Small intestine (tissue), 16 donors: ENCODE data around the gene FUT3. TPM values are rescaled to one million over a fixed set of nuclear protein-coding genes. Genes with fewer than 3 reads are reported as not detected.

Experiments
- DNase-seq, 2 donors: peaks; one replicate each; pipeline versions ENCODE4 v3.0.0 to v3.0.0-alpha.2; 2013
- FAIRE-seq: peaks from 2 replicates; lab custom pipeline; 2012; peaks lifted over from hg19 to GRCh38; lab: Jason Lieb, UNC
- H3K27ac ChIP-seq, 3 donors: one replicate each; pipeline ENCODE4 v1.5.1; 2013; ENCODE audit warnings: low read length in 2 of 3, mild to moderate bottlenecking in 2 of 3, control low read depth in 1 of 3, inconsistent platforms in 1 of 3, low read depth in 1 of 3, moderate library complexity in 1 of 3
- H3K27me3 ChIP-seq, 3 donors: one replicate each; pipeline ENCODE4 v1.6.1; 2013; ENCODE audit warnings: low read length in 3 of 3, inconsistent platforms in 1 of 3; ENCODE audit not compliant: control insufficient read depth in 3 of 3, insufficient read depth in 3 of 3
- H3K36me3 ChIP-seq, 3 donors: one replicate each; pipeline ENCODE4 v1.6.1; 2013; ENCODE audit warnings: low read length in 3 of 3, inconsistent platforms in 1 of 3, low read depth in 1 of 3, mild to moderate bottlenecking in 1 of 3, moderate library complexity in 1 of 3; ENCODE audit not compliant: control insufficient read depth in 3 of 3, insufficient read depth in 2 of 3
- H3K4me1 ChIP-seq, 3 donors: one replicate each; pipeline ENCODE4 v1.6.1; 2013; ENCODE audit warnings: low read length in 2 of 3, inconsistent platforms in 1 of 3, low read depth in 1 of 3, mild to moderate bottlenecking in 1 of 3, moderate library complexity in 1 of 3; ENCODE audit not compliant: control insufficient read depth in 3 of 3, insufficient read depth in 2 of 3
- H3K4me3 ChIP-seq, 3 donors: one replicate each; pipeline ENCODE4 v1.5.1; 2013; ENCODE audit warnings: low read length in 3 of 3, control low read depth in 1 of 3, inconsistent platforms in 1 of 3, low read depth in 1 of 3, mild to moderate bottlenecking in 1 of 3, moderate library complexity in 1 of 3
- H3K9me3 ChIP-seq, 2 donors: one replicate each; pipeline ENCODE4 v1.6.1; 2013; ENCODE audit warnings: low read depth in 1 of 2, low read length in 1 of 2; ENCODE audit not compliant: control insufficient read depth in 2 of 2, insufficient read depth in 1 of 2
- WGBS, 3 donors: extraction: QIAGEN DNeasy Blood & Tissue Kit; methylation state at CpG; one replicate each; pipeline ENCODE4 v1.1.7; 2013; 5-methylcytosine and 5-hydroxymethylcytosine counted together
- long read RNA-seq, 10 donors: transcript quantifications; one replicate each; lab custom pipeline, GENCODE V29; 2026
- polyA plus RNA-seq, 4 donors: library from polyadenylated mRNA; stranded (reverse) in 3 of 4; unstranded in 1 of 4; fragments of 200-250 nt in 3 of 4; fragments of 120-200 nt in 1 of 4; gene quantifications; one replicate each; pipeline versions ENCODE4 v1.2.1 to v1.2.3, GENCODE V29; 2013
- donor health status: healthy with polysubstance abuse.
- donor health status: control.
- donor health status: control.
- donor health status: Bipolar disorder and iron deficiency.
- donor health status: healthy.

The FUT3 gene
- 100 to 1,000 TPM in 1 of 4 donors, 10 to 100 TPM in 2, under 1 TPM in 1; 0.72 to 114 (median 48.6) TPM for polyA plus RNA-seq
- long read RNA-seq, donor 1, result 0 reads
- long read RNA-seq, donor 2, result 0 reads
- long read RNA-seq, donor 3, result 0 reads
- long read RNA-seq, donor 4, result 0 reads
- long read RNA-seq, donor 5, result 0 reads
- long read RNA-seq, donor 6, result 0 reads
- long read RNA-seq, donor 7, result 0 reads
- long read RNA-seq, donor 8, result 0 reads
- long read RNA-seq, donor 9, result 0 reads
- long read RNA-seq, donor 10, result 0 reads

DNA sequence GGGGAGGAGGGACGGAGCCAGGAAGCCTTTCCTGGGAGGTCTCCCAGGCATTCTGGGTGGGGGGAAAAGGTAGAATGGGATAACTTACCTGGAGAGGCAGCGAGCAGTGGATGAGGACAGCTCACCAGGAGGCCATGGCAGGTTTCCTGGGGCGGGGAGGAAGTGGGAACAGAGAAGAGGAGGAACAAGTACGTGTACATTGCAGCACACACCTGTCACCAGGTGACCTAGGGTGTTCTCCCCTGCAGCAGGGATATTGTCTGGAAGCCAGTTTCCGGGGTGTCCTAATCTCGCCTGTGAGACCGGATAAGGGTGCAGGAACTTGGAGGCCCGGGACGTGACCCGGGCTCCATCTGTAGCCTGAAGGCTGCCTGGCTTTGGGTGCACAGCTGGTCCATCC, at the start of gene FUT3:
TSS of gene FUT3 (minus strand) at position 148 of the 400 bp plus-strand sequence.
- H3K4me1 ChIP-seq, result no peaks in the 10 kb centered on the region
- peak in 1 of 2 donors; percentile 96 for DNase-seq
- H3K27ac ChIP-seq, result peak within 1 kb of the TSS in 2 of 3 donors; percentile 94 to 98

DNA sequence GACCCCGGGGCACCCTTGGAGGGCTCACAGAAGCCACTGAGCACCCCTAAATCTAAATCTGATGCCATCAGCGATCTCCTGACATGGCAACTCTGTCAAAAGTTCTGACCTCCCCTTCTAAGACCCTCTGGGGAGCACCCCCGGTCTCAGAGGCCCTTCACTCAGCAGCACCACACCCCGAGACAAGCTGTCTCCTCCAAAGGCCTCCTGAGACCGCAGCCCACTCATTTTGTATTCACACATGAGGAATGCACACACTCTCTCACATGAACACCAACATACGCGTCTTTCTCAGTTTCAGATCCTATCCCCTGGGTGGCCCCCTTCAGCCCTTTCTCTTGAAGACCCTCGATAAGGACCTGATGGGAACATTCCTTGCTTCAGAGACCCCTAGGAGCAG, 49.7 kb upstream of the FUT3 start:
- H3K9me3 ChIP-seq, result no peaks in the 10 kb centered on the region
- peaks cover 0 to 10% (median 3%) of the 10 kb centered on the region in 3 donors for H3K4me1 ChIP-seq
- WGBS, 3 donors, result 87 to 92% (median 88%) methylated on average over 8 of the region's 8 CpGs
- H3K4me3 ChIP-seq, result no peak overlapping the region
- DNase-seq (no peak), FAIRE-seq (no peak)
- no peaks in the 10 kb centered on the region for H3K27me3 ChIP-seq
- H3K27ac ChIP-seq, result no peak overlapping the region
- peaks cover 5 to 50% (median 7%) of the 10 kb centered on the region in 3 donors for H3K36me3 ChIP-seq

More for the DNA sequence above, at the start of gene FUT3:
- H3K36me3 ChIP-seq, result no peaks in the 10 kb centered on the region
- no peaks in the 10 kb centered on the region for H3K27me3 ChIP-seq
- 9 to 48% (median 25%) methylated on average over 10 of the region's 10 CpGs for WGBS, 3 donors
- peaks cover 0 to 2% of the 10 kb centered on the region in 2 donors for H3K9me3 ChIP-seq
- no peak for FAIRE-seq
- H3K4me3 ChIP-seq, result peak within 1 kb of the TSS in 2 of 3 donors; percentile 25 to 54

DNA sequence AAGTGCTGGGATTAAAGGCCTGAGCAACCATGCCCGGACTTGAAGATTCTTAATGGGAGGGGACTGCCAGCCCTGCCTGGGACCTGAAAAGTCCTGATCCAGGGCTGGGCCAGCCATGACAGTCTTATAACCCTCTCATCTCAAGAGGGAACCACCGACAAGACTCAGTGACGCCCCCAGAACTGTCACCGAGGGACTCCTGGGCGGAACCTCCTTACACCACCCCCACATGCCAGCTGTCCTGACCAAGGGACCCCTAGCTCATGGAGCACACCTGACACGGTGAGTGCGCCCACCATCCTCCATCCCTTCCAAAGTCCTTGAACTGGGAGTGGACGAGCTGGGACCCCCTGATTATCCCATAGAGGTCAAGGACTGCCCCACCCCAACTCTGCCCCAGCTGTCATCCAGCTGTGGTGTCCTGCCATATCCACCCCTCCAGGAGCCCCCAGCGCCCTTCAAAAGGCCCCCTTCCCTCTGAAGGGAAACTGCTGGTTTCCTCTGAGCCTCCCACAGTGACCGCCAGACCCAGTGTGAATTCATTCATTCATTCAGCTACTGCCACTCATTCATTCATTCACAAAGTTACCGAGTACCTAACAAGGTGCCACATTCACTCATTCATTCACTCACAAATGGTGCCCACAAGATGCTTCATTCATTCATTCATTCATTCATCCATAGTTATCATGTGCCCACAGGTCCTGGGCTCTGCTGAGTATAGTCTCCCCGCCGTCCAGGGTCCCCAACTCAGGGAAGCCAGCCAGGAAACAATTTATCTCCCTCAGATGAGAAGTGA, 48.7 kb upstream of the FUT3 start:
- FAIRE-seq, result no peak
- H3K27me3 ChIP-seq, result no peaks in the 10 kb centered on the region
- 88 to 91% (median 89%) methylated on average over 12 to 13 of the region's 13 CpGs for WGBS, 3 donors
- no peak for DNase-seq
- no peak overlapping the region for H3K4me3 ChIP-seq
- peaks cover 0 to 5% (median 3%) of the 10 kb centered on the region in 3 donors for H3K4me1 ChIP-seq
- no peaks in the 10 kb centered on the region for H3K9me3 ChIP-seq
- H3K27ac ChIP-seq, result no peak overlapping the region
- H3K36me3 ChIP-seq, result peaks cover 7 to 58% (median 13%) of the 10 kb centered on the region in 3 donors

DNA sequence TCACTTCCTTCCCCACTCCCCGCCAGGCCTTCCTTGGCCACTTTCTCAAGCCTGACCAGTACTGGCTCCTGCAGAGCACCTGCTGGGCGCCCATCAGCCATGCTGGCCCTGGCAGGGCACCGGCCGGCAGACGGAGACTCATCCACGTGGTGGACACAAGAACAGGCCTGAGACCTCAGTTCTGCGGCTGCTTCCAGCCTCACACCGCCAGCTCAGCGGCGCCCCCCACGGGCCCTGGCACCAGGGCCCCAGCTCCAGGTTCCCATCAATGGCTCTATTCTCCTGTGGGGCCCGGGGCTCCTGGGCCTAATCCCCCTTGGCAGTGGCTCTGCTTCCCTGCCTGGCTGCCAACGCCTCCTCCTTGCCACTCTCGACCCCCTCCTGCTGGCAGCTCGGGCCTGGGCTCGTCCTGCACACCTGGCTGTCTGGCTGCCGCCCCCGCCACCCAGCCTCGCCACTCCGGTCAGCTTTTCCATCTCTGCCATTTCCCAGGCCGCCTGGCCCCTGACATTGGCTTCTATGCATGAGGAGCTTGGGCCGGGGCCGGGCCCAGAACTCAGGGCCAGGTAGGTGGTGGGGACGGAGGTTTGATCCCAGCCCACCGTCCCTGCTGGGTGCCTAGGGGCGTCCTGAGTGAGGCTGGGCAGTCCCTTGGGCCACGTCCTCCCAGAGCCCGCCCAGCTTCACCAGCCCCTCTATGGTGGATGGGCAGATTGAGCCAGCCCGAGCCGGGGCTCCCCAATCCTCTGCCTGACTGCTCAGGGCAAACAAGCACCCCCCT, 46.1 kb upstream of the FUT3 start:
- H3K27ac ChIP-seq, result no peak overlapping the region

DNA sequence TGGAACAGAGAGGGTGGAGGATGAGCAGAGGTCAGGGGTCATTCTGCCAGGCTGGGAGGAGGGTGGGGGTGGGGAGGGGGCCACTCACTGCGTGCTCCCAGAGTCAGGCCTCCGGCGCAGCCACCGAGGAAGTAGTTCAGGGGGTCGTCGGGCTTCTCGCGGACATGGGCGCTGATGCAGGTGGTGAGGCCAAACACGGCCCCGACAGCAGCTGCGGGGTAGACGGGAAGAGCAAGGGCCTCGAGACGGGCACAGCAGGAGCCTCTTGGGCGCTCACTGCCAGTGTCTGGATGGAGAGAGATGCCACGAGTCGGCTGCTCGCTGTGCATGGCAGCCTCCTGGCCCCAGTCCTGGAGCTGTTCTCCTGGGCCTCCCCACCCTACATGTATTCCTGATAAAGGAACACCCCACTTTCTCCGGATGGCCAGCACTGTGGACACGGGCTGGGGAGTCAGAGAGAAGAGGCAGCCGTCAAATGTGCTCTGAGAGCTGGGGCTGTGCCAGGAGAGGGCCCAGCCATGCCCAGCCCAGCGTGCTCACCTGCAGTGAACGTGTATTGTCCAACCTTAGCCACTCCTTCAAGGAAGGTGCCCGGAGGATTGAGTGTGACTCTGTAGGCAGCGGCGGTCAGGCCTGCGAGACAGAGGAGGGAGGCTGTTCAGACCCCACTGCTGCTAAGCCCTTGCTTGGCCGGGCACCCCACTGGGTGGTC, 45.3 kb upstream of the FUT3 start:
- no peak overlapping the region for H3K27ac ChIP-seq
- peaks cover 0 to 8% (median 0%) of the 10 kb centered on the region in 3 donors for H3K27me3 ChIP-seq
- DNase-seq, result no peak
- H3K36me3 ChIP-seq, result peaks cover 7 to 64% (median 13%) of the 10 kb centered on the region in 3 donors
- FAIRE-seq, result no peak
- no peak overlapping the region for H3K4me3 ChIP-seq
- H3K9me3 ChIP-seq, result no peaks in the 10 kb centered on the region
- WGBS, 3 donors, result 85 to 89% (median 88%) methylated on average over 28 to 29 of the region's 29 CpGs
- H3K4me1 ChIP-seq, result peaks cover 0 to 9% (median 0%) of the 10 kb centered on the region in 3 donors

More for the DNA sequence above, 46.1 kb upstream of the FUT3 start:
- H3K27me3 ChIP-seq, result peaks cover 0 to 1% (median 0%) of the 10 kb centered on the region in 3 donors
- H3K36me3 ChIP-seq, result peaks cover 7 to 68% (median 13%) of the 10 kb centered on the region in 3 donors
- no peak for FAIRE-seq
- no peak for DNase-seq
- peaks cover 0 to under 1% (median under 1%) of the 10 kb centered on the region in 3 donors for H3K4me1 ChIP-seq
- H3K4me3 ChIP-seq, result no peak overlapping the region
- H3K9me3 ChIP-seq, result no peaks in the 10 kb centered on the region
- 93 to 95% (median 94%) methylated on average over 29 to 30 of the region's 30 CpGs for WGBS, 3 donors

DNA sequence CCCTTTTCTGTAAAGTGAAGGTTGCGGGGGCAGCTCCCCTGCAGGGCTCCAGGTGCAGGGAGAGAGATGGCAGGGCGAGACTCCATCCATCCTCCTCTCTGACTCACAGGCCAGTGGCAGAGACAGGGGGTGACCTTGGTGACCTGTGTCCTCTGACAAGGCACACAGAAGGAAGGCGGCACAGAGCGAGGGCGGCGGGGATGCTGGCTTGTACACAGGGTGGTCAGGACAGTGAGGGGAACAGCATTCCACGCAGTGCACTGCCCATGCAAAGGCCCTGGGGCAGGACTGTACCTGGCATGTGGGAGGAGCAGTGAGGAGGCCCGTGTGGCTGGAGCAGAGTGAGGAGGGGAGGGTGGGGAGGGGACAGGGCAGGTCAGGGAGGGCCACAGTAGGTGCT, 44.6 kb upstream of the FUT3 start:
- FAIRE-seq, result no peak
- peaks cover 0 to 10% (median 0%) of the 10 kb centered on the region in 3 donors for H3K4me1 ChIP-seq
- H3K27ac ChIP-seq, result no peak overlapping the region
- H3K4me3 ChIP-seq, result no peak overlapping the region
- 89 to 94% (median 89%) methylated on average over 8 of the region's 8 CpGs for WGBS, 3 donors
- DNase-seq, result no peak
- no peaks in the 10 kb centered on the region for H3K9me3 ChIP-seq
- peaks cover 7 to 58% (median 11%) of the 10 kb centered on the region in 3 donors for H3K36me3 ChIP-seq
- H3K27me3 ChIP-seq, result peaks cover 0 to 14% (median 0%) of the 10 kb centered on the region in 3 donors

DNA sequence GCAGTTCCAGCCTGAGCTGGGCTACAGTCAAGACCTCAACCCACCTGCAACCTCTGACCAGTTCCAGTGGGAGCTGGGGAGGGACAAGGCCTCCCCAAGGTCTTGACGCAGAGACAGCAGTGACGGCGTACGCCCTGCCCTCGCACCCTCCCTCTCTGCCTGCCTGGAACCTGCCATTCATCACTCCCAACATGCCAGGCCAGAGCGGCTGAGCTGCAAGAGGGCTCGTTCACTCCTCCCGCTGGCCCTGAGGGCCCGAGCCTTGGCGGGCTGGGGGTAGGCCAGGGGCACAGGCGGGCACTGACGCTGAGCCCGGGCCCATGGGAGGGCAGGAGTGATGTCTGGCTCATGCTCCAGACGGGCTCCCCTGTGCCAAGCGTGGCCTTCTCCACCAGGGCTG, 44.2 kb upstream of the FUT3 start:
- Histone ChIP-seq H3K27ac (no peak overlapping the region), H3K9me3 (no peaks in the 10 kb centered on the region), H3K4me1 (peaks cover 0 to 10% (median 0%) of the 10 kb centered on the region in 3 donors), H3K36me3 (peaks cover 7 to 55% (median 11%) of the 10 kb centered on the region in 3 donors), H3K4me3 (no peak overlapping the region), H3K27me3 (peaks cover 0 to 18% (median 0%) of the 10 kb centered on the region in 3 donors)
- 86 to 94% (median 87%) methylated on average over 13 to 15 of the region's 15 CpGs for WGBS, 3 donors
- DNase-seq, result no peak
- no peak for FAIRE-seq
